ENCODE results near the gene PNMA8B.
"Not testable (repeated sequence)": the region's sequence is repeated elsewhere in the genome, so short reads cannot be mapped to it uniquely, and the experiment has no call there.

PNMA8B gene

DNA sequence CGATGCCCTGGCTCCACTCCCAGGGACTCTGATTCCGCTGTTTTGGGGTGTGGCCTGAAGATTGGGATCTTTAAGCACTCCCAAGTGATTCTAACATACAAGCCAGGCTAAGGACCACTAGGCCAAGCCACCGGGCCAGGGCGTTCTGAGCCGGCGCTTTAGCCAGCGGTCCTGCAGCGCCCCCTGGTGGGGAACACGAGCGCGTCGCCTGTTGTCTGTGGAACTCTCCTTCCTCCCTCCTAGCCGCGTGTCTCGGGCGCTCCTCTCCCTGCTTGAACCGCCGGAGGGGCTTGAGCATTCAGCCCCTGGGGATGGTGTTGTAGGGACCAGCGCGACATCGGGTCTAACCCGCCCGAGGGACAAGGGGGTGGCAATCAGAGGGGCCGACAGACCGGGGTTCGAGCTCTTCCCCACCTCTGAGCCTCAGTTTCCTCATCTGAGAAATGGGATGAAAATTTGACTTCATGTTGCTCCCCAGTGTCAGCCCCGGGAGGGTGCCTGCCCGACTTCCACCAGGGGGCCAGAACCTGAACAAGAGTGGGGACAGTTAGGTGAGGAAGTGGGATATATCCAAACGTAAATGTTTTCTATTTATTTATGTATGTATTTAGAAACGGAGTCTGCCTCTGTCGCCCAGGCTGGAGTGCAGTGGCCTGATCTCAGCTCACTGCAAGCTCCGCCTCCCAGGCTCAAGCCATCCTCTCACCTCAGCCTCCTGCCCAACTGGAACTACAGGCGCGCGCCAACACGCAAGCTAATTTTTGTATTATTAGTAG, 18.0 kb upstream of the PNMA8B start:
- Histone ChIP-seq H3K9me3 (ENCODE audit: control insufficient read depth, insufficient read depth, low read depth, low read length) (peaks cover 8% of the 10 kb centered on the region; the same call in 1 of the 2 replicates), H3K27ac (ENCODE audit: low read depth, low read length) (no peak overlapping the region), H3K27me3 (ENCODE audit: control insufficient read depth, insufficient read depth, low read length) (no peaks in the 10 kb centered on the region), H3K36me3 (ENCODE audit: control insufficient read depth, insufficient read depth, low read length) (no peaks in the 10 kb centered on the region), H3K4me3 (ENCODE audit: low read depth, low read length) (no peak overlapping the region), H3K4me1 (ENCODE audit: control insufficient read depth, insufficient read depth, low read length) (0 out of 2 replicates have a peak, but pooled peaks cover 2% of the 10 kb centered on the region), H3K9ac (ENCODE audit: low read length) (no peak overlapping the region)

DNA sequence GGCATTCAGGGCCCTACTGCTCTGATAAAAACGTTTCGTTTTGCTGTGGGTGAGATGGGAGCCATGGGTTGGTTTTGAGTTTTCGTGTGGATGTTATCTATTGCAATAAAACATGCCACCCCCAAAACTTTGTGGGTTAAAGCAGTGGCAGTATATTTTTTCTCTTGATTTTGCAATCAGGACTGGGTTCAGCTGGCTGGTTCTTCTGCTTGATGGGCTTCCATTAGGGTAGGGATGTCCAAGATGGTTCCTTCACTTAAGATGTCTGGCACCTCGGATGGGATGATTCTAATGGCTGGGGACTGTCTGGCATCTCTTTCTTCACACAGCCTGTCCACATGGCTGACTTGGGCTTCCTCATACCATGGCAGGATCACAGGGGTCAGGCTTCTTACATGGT, 15.6 kb upstream of the PNMA8B start:
- no peaks in the 10 kb centered on the region for H3K27me3 ChIP-seq (ENCODE audit: control insufficient read depth, insufficient read depth, low read length)
- no peaks in the 10 kb centered on the region for H3K36me3 ChIP-seq (ENCODE audit: control insufficient read depth, insufficient read depth, low read length)
- no peak overlapping the region for H3K27ac ChIP-seq (ENCODE audit: low read depth, low read length)
- H3K4me3 ChIP-seq (ENCODE audit: low read depth, low read length), result no peak overlapping the region
- H3K9ac ChIP-seq (ENCODE audit: low read length), result no peak overlapping the region
- peaks cover 8% of the 10 kb centered on the region; the same call in 1 of the 2 replicates for H3K9me3 ChIP-seq (ENCODE audit: control insufficient read depth, insufficient read depth, low read depth, low read length)
- 0 out of 2 replicates have a peak, but pooled peaks cover 2% of the 10 kb centered on the region for H3K4me1 ChIP-seq (ENCODE audit: control insufficient read depth, insufficient read depth, low read length)

DNA sequence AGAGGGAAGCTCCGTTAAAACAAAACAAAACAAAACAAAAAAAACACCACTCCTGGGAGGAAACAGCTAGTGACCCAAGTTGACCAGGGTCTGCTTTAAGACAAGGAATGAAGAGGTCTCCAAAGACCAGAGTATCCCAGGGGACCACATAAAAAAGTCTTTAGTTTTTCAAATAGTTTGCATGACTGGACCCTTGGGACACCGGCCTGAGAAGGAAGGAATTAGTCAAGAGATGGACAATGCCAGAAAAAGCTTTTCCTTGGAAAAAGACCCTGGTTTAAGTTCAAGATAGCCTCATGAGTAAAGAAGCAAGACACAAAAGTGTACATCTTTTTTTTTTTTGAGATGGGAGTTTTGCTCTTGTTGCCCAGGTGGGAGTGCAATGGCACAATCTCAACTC, 12.5 kb upstream of the PNMA8B start:
- H3K9ac ChIP-seq (ENCODE audit: low read length), result no peak overlapping the region
- no peaks in the 10 kb centered on the region for H3K36me3 ChIP-seq (ENCODE audit: control insufficient read depth, insufficient read depth, low read length)
- H3K9me3 ChIP-seq (ENCODE audit: control insufficient read depth, insufficient read depth, low read depth, low read length), result peaks cover 8% of the 10 kb centered on the region; the same call in 1 of the 2 replicates
- H3K4me1 ChIP-seq (ENCODE audit: control insufficient read depth, insufficient read depth, low read length), result 0 out of 2 replicates have a peak, but pooled peaks cover under 1% of the 10 kb centered on the region
- H3K27ac ChIP-seq (ENCODE audit: low read depth, low read length), result no peak overlapping the region
- no peak overlapping the region for H3K4me3 ChIP-seq (ENCODE audit: low read depth, low read length)
- H3K27me3 ChIP-seq (ENCODE audit: control insufficient read depth, insufficient read depth, low read length), result no peaks in the 10 kb centered on the region

DNA sequence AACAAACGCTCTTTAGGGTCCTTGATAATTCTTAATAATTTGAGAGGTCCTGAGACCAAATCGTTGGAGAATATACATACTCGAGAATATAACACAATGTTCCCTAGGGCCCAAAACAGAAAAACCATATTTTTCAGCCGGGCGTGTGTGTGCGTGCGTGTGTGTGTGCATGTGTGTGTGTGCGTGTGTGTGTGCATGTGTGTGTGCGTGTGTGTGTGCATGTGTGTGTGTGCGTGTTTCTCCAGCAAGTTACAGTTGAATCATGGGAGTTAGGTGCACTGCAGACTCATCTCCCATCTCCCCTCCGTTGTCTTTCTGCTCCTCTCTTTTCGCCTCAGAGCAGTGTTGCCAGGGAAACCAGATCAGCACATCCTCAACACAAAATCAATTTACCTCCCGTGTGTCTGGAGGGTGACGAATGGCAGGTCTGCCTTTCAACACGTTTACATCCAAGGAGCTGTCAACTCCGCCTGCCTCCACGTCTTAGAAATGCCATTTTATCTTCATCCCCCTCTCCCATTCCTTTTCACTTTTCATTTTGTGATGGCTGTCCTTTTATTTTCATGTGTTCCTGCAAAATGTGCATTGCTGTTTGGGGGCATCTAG, 8.3 kb upstream of the PNMA8B start:
- H3K36me3 ChIP-seq (ENCODE audit: control insufficient read depth, insufficient read depth, low read length), result no peaks in the 10 kb centered on the region
- no peaks in the 10 kb centered on the region for H3K9me3 ChIP-seq (ENCODE audit: control insufficient read depth, insufficient read depth, low read depth, low read length)
- no peak overlapping the region for H3K9ac ChIP-seq (ENCODE audit: low read length)
- H3K27ac ChIP-seq (ENCODE audit: low read depth, low read length), result no peak overlapping the region
- no peak overlapping the region for H3K4me3 ChIP-seq (ENCODE audit: low read depth, low read length)
- no peaks in the 10 kb centered on the region for H3K4me1 ChIP-seq (ENCODE audit: control insufficient read depth, insufficient read depth, low read length)
- no peaks in the 10 kb centered on the region for H3K27me3 ChIP-seq (ENCODE audit: control insufficient read depth, insufficient read depth, low read length)

DNA sequence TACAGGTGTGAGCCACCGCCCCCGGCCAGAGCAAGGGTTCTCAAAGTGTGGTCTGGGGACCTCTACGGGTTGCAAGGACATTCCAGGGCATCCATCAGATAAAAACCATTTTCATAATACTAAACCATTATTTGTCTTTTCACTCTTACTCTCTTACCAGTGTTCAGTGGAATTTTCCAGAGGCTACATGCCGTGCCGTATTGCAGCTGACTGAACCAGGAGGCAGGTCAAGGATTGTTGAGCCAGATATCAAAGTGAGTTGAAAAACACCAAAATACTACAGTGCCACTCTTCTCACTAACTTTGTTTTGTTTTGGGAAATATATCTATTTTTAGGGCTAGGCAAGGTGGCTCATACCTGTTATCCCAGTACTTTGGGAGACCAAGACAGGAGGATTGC, 7.2 kb upstream of the PNMA8B start:
- Histone ChIP-seq H3K27me3 (ENCODE audit: control insufficient read depth, insufficient read depth, low read length) (no peaks in the 10 kb centered on the region), H3K9ac (ENCODE audit: low read length) (no peak overlapping the region), H3K9me3 (ENCODE audit: control insufficient read depth, insufficient read depth, low read depth, low read length) (no peaks in the 10 kb centered on the region), H3K4me1 (ENCODE audit: control insufficient read depth, insufficient read depth, low read length) (no peaks in the 10 kb centered on the region), H3K27ac (ENCODE audit: low read depth, low read length) (no peak overlapping the region), H3K4me3 (ENCODE audit: low read depth, low read length) (no peak overlapping the region), H3K36me3 (ENCODE audit: control insufficient read depth, insufficient read depth, low read length) (no peaks in the 10 kb centered on the region)

DNA sequence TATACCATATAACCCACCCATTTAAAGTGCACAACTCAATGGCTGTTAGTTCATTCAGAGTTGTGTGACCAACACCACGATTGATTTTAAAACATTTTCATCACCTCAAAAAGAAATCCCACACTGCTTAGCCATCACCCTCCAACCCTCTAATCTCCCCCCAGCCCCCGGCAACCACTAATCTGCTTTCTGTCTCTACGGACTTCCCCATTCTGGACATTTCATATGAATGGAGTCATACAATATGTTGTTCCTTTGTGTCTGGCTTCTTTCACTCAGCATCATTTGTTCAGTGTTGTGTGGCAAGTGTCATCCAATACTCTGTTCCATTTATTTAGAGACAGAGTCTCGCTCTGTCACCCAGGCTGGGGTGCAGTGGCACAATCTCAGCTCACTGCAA, 4.0 kb upstream of the PNMA8B start:
- Histone ChIP-seq H3K36me3 (ENCODE audit: control insufficient read depth, insufficient read depth, low read length) (no peaks in the 10 kb centered on the region), H3K4me1 (ENCODE audit: control insufficient read depth, insufficient read depth, low read length) (peaks cover 5% of the 10 kb centered on the region; the same call in 1 of the 2 replicates), H3K27ac (ENCODE audit: low read depth, low read length) (no peak overlapping the region), H3K4me3 (ENCODE audit: low read depth, low read length) (no peak overlapping the region), H3K27me3 (ENCODE audit: control insufficient read depth, insufficient read depth, low read length) (peaks cover 7% of the 10 kb centered on the region), H3K9ac (ENCODE audit: low read length) (no peak overlapping the region), H3K9me3 (ENCODE audit: control insufficient read depth, insufficient read depth, low read depth, low read length) (no peaks in the 10 kb centered on the region)

DNA sequence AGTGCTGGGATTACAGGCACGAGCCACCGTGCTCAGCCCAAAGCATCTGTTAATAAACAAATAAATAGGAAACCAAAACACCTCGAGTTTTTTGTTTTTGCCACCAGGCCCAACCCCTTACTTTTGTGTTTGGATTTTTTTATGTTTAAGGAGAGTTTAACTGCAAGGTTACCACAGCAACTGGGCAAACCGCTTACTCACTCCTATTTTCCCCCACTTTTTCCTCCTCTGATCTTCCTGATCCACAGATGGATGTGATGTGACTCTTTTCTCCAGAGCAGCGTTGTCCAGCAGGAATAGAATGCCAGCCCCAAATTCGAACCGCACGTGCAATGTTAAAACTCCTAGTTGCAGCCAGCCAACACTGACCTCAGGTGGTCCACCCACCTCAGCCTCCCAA, 2.1 kb upstream of the PNMA8B start:
- H3K9ac ChIP-seq (ENCODE audit: low read length), result no peak overlapping the region
- H3K27ac ChIP-seq (ENCODE audit: low read depth, low read length), result no peak overlapping the region
- peaks cover 9% of the 10 kb centered on the region for H3K4me1 ChIP-seq (ENCODE audit: control insufficient read depth, insufficient read depth, low read length)
- peaks cover 24% of the 10 kb centered on the region for H3K27me3 ChIP-seq (ENCODE audit: control insufficient read depth, insufficient read depth, low read length)
- H3K9me3 ChIP-seq (ENCODE audit: control insufficient read depth, insufficient read depth, low read depth, low read length), result no peaks in the 10 kb centered on the region
- no peaks in the 10 kb centered on the region for H3K36me3 ChIP-seq (ENCODE audit: control insufficient read depth, insufficient read depth, low read length)
- H3K4me3 ChIP-seq (ENCODE audit: low read depth, low read length), result no peak overlapping the region

DNA sequence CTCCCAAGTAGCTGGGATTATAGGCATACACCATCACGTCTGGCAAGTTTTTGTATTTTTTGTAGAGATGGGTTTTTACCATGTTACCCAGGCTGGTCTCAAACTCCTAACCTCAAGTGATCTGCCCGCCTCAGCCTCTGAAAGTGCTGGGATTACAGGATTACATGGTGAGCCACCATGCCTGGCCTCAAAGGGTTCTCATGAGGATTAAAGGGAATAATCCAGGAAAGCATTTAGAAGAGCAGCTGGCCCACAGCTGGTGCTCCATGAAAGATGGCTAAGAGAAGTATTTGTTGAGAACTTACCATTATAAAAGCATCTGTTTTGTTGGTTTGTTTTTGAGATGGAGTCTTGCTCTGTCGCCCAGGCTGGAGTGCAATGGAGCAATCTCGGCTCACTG, 1.2 kb upstream of the PNMA8B start:
- H3K27ac ChIP-seq (ENCODE audit: low read depth, low read length); H3K4me3 ChIP-seq (ENCODE audit: low read depth, low read length); H3K36me3 ChIP-seq (ENCODE audit: control insufficient read depth, insufficient read depth, low read length); H3K9ac ChIP-seq (ENCODE audit: low read length); H3K9me3 ChIP-seq (ENCODE audit: control insufficient read depth, insufficient read depth, low read depth, low read length): not testable (repeated sequence)
- Histone ChIP-seq H3K4me1 (ENCODE audit: control insufficient read depth, insufficient read depth, low read length) (peaks cover 13% of the 10 kb centered on the region), H3K27me3 (ENCODE audit: control insufficient read depth, insufficient read depth, low read length) (peaks cover 33% of the 10 kb centered on the region)

DNA sequence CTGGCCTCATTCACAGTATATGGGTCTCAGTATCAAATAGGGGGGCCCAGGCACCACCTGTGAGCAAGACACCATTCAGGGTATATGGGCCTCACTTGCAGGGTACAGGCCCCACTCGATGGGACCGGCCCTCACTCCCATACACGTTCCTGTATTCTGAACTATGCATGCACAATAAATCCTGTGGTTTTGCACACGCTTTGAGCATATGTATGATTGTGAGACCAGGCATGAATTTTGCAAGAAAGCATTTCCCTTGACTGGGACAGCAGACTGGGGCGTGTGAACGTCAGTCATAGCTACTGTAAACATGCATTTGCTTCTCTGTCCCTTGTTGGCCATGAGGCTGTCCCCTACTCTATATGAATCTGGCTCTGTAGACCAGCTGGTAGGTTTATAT, 637 bp upstream of the PNMA8B start:
- H3K4me3 ChIP-seq (ENCODE audit: low read depth, low read length), result no peak overlapping the region
- H3K9ac ChIP-seq (ENCODE audit: low read length), result no peak overlapping the region
- peaks cover 38% of the 10 kb centered on the region for H3K27me3 ChIP-seq (ENCODE audit: control insufficient read depth, insufficient read depth, low read length)
- no peak overlapping the region for H3K27ac ChIP-seq (ENCODE audit: low read depth, low read length)
- peaks cover 13% of the 10 kb centered on the region for H3K4me1 ChIP-seq (ENCODE audit: control insufficient read depth, insufficient read depth, low read length)
- H3K9me3 ChIP-seq (ENCODE audit: control insufficient read depth, insufficient read depth, low read depth, low read length), result no peaks in the 10 kb centered on the region
- no peaks in the 10 kb centered on the region for H3K36me3 ChIP-seq (ENCODE audit: control insufficient read depth, insufficient read depth, low read length)

DNA sequence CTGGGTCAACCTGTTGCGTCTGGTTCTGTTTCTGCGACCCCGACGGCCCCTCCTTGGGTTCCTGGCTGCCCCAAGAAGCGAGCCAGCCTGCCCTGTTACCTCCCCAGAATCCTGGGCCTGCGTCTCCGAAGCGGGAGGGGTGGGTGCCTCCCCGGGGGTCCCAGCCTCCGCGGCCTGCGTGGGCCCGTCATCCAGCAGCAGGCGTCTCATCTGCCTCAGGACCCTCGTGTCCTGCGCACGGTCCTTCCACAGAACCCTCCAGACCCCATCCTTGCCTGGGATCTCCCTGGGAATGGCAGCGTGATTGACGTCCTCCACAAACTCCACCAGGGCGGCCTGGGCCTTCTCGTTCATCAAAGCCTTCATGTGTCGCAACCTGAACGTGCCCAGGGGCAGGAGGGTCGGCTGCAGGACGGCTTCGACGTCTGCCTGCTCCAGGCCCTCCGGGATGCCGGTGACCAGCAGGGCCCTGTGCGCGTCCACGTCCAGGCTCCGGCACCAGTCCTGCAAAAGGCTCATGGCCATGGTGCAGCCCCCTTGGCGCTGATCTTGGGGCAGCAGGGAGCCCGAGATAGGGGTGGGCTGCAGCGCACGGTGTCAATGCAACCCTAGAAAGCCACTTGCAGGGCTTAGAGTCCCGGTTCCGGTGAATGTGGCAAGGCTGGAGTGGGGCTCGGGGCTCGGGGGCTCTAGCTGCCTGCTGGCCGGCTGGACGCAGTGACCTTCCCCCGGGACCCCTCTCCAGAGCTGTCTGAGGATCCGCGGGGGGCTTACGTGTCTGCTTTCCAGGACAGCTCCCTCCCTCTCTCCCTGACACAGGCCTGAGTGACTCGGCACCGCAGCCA, 504 bp downstream of the PNMA8B start:
- no peaks in the 10 kb centered on the region for H3K9me3 ChIP-seq (ENCODE audit: control insufficient read depth, insufficient read depth, low read depth, low read length)
- no peaks in the 10 kb centered on the region for H3K36me3 ChIP-seq (ENCODE audit: control insufficient read depth, insufficient read depth, low read length)
- H3K4me1 ChIP-seq (ENCODE audit: control insufficient read depth, insufficient read depth, low read length), result peaks cover 13% of the 10 kb centered on the region
- peak overlapping the region; percentile 62 for H3K4me3 ChIP-seq (ENCODE audit: low read depth, low read length)
- peaks cover 47% of the 10 kb centered on the region for H3K27me3 ChIP-seq (ENCODE audit: control insufficient read depth, insufficient read depth, low read length)
- H3K27ac ChIP-seq (ENCODE audit: low read depth, low read length), result no peak overlapping the region
- H3K9ac ChIP-seq (ENCODE audit: low read length), result no peak overlapping the region

Data from HUES6 (cell line).